NCI-H2107 (cell line): ENCODE data around the gene MUCL3.
"Not testable (repeated sequence)": the region's sequence is repeated elsewhere in the genome, so short reads cannot be mapped to it uniquely, and the experiment has no call there.

ENCODE experiments used
- DNase-seq: peaks from one replicate; lab custom pipeline; 2025; lab: John Stamatoyannopoulos, UW

The MUCL3 gene

DNA sequence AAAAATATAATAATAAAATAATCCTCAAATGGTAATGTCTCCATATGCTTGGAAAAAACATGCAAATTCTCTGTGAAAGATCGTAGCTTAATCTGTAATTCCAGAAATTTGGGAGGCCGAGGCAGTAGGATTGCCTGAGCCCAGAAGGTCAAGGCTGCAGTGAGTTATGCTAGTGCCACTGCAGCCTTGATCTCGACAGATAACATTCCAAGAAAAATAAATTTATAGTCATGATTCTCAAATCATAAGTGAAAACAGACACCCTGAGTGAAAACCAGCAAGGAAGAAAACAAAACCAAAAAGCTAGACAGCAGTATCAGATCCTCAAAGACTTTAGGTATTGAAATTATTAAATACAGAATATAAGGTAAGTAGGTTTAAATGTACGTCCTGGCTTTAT lies 38.9 kb downstream of the MUCL3 start:
- DNase-seq: no peak

DNA sequence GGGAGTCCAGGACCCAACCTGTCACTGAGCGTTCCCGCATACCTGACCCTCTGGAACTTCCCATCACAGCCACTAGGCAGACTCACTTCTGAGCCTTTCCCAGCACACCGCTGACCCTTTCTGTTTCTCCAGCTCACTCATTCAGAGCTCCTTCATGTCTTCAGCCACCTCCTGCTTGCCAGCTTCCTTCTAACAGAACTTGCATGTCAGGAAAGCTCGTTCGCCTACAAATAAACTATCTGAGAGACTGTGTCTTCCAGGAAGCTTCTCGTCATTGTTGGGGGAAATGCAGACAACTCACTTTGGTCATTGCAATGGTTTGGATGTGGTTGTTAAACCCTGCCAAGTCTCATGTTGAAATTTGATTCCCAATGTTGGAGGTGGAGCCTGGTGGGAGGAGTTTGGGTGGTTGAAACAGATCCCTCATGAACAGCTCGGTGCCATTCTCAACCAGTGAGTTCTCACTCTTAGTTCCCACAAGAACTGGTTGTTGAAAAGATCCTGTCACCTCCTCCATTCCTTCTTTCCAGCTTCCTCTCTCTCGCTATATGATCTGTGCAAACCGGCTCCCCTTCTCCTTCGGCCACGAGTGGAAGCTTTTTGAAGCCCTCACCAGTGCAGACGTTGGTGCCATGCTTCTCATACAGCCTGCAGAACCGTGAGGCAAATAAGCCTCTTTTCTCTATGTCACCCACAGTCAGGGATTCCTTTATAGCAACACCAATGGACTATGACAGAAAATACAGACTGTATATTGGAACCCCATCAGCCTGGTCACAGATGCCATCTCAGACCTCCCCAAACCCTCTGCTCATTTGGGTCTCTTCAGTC lies 41.4 kb downstream of the MUCL3 start:
- DNase-seq: no peak

DNA sequence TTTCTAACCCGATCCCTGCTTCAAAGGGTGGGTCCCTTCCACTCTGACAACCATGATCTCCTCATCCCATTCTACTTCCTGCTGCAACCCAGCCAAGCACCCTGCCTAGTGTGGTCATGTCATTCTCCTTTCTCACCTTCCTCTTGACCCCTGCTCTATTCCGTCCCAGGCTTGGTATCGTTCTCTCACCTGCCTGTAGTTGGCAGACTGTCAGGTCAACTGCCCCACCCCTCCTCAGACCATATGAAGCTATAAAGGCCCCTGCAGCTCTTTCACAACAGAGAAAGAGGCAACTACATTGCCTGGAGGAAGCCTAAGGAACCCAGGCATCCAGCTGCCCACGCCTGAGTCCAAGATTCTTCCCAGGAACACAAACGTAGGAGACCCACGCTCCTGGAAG lies 42.7 kb downstream of the MUCL3 start, which contains the start of gene MUC21:
Gene MUC21, plus strand, starts transcription at position 280 of the 400 bp plus-strand sequence. CDS start 241 bp downstream, outside the sequence.
- no peak for DNase-seq

DNA sequence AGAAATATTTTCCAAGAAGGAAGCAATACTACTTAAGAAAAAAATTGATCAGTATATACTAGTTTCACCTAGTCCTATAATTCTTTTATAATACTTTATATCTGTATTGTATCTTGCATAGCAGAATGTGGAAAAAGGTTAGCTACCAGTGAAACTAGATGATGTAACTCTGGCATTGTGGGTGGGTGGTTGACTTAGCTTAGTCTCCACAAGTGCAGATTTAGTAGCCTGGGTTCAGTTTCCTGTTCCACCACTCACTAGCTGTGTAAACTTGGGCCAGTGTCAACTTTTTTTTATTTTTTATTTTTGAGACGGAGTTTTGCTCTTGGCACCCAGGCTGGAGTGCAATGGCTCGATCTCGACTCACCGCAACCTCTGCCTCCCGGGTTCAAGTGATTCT lies 44.7 kb downstream of the MUCL3 start:
- DNase-seq: no peak

DNA sequence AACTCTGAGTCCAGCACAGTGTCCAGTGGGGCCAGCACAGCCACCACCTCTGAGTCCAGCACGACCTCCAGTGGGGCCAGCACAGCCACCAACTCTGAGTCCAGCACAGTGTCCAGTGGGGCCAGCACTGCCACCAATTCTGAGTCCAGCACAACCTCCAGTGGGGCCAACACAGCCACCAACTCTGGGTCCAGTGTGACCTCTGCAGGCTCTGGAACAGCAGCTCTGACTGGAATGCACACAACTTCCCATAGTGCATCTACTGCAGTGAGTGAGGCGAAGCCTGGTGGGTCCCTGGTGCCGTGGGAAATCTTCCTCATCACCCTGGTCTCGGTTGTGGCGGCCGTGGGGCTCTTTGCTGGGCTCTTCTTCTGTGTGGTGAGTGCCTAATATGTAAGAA lies 46.5 kb downstream of the MUCL3 start:
- DNase-seq: no peak

DNA sequence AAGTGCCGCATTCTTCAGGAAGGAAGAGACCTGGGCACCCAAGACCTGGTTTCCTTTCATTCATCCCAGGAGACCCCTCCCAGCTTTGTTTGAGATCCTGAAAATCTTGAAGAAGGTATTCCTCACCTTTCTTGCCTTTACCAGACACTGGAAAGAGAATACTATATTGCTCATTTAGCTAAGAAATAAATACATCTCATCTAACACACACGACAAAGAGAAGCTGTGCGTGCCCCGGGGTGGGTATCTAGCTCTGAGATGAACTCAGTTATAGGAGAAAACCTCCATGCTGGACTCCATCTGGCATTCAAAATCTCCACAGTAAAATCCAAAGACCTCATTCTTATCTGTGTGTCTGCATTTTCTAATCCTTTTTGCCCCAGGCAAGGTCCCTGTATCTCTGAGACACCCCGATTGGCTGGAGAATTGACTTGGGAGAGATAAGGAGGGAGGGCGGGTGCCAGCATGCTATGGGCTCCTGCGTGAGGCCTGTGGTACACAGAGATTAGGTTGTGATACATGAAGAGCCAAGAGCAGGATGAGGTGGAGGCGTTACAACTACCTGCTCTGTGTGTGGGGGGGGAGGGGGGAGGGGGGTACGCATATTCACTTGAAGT lies 47.5 kb downstream of the MUCL3 start:
- DNase-seq: no peak

DNA sequence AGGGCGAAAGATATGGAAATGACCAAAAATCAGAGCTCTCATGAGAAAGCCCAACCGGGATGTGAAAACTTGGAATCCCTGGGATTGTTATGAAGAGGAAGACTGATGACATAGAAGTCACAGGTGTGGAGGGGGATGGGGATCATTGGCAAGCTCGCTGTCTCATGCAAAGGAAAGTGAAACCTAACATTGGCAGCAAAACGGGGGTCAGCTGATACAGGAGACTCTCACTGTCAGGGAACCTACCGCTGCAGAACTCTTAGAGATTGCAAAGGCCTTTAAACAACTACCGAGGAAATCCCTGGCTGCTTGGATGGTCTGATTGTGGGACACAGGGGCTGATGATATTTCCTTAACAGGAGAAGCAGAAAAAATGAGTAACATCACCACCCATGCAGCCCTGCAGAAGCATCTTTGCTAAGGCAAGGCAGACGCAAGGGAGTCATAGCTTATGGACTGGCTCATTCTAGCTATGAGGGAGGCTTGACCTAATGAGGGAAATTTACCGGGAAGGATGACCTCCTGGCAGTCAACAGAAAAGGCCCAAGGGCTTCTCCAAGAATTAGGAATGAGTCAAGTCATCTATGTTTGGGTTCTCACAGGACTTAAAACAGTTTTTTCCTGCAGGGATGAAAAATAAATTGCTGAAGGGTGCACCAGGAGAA lies 49.8 kb downstream of the MUCL3 start:
- no peak for DNase-seq

DNA sequence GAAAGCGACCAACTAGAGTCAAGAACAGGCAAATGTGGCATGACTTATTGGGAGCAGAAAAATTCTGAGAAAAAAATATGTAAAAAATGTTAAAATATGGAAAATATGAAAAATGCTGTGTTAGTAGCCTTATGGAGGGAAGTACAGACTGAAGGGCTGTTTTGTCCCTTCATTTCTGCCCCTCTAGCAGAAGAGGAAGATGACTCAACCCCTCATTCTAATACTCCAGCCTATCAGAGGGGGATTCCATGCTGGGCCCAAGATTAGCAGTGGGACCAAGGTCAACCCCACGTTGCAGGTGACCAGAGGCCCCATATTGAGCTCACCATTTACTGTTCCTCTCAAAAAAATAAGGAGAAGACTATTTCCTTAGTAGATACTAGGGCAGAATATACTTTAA lies 51.1 kb downstream of the MUCL3 start:
- no peak for DNase-seq

DNA sequence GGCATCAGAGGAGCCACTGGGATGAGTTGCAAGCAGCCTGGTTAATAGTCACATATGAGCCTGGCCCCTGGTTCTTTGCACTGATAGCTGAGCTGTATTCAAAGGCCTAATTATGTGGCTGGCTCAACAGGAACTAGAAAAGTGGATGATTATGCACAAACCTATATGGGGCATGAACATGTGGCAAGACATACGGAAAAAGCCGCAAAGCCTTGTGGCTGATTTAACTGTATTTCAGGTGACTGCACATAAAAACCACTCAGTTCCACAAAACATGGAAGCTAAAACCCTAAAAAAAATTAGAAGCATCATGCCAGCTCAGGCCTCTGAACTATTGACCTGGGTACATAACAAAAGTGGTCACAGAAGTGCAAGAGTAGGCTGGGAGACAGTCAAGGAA lies 56.5 kb downstream of the MUCL3 start:
- DNase-seq: no peak

DNA sequence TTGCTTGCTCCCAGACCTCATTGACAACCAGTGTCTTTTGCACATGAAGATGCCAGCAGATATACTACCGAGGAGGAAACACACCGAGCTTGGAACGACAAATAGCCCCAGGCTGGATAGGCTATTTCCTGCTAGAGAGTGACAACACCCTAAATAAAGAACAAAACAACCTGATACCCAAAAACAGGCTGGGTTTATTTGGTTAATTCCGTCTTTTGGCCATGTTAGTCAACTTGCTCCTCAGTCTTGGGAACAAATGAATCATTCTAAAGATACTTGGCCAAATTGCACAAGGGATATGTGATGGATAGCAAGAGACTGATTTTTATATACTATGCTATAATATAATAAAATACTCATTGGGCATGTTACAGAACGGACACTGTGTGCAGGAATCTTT lies 58.0 kb downstream of the MUCL3 start:
- no peak for DNase-seq

DNA sequence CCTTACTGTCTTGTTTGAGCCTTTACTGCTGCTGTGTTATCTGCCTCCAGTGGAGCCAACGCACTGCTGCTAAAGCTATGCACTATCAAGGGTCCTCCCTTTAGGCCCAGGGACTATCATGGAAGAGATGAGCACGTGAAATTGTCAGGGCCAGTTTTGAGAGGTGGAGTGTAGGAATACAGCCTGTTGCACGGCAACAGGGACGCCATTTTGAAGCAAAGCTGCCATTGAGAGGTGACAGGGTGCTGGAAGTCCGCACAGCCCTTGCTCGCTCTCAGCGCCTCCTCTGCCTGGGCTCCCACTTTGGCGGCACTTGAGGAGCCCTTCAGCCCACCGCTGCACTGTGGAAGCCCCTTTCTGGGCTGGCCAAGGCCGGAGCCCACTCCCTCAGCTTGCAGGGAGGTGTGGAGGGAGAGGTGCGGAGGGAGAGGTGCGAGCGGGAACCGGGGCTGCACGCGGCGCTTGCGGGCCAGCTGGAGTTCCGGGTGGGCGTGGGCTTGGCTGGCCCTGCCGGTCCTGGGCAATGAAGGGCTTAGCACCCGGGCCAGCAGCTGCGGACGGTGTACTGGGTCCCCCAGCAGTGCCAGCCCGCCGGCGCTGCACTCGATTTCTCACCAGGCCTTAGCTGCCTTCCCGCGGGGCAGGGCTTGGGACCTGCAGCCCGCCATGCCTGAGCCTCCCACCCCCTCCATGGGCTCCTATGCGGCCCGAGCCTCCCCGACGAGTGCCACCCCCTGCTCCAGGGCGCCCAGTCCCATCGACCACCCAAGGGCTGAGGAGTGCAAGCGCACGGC lies 59.5 kb downstream of the MUCL3 start:
- DNase-seq: not testable (repeated sequence)

DNA sequence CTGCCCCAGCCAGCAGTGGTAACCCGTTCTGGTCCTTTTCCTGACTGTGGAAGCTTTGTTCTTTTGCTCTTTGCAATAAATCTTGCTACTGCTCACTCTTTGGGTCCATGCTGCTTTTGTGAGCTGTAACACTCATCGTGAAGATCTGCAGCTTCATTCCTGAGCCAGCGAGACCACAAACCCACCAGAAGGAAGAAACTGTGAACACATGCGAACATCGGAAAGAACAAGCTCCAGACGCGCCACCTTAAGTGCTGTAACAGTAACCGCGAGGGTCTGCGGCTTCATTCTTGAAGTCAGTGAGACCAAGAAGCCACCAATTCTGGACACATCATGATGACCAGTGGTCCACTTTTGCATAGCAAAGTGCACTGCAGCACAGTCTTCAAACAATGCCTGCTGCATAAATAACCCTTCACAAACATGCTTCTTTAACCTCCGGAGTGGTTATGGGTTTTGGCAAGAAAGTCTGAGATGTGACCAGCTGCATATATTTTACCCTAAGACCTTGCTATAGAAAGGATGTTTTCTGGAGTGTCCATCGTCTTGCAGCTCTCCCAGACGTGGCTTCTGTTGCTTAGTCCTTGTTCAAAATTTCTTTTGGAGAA lies 60.6 kb downstream of the MUCL3 start:
- DNase-seq: no peak

DNA sequence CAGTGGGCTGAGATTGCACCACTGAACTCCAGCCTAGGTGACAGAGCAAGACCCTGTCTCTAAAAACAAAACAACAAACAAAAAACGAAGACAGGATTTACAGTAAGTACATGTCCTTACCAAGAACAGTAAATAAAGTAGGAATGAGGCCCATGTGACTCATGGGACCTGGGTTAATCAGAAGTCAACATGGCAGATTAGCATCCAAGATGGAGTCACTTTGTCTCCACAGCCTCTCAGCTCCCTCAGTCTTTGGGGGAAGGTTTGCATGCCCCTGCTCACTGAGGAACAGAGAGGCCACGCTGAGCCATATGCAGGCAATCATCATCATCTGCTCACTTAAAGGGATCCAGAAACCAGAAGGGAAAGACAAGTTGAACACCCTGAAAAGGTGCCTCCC lies 61.7 kb downstream of the MUCL3 start:
- DNase-seq: no peak
